ENCODE measurements around the gene MBD3L2B.

Gene MBD3L2B

GRCh38 chr19:7013678-7014077 lies 7.6 kb downstream of the MBD3L2B start:
- no peak for DNase-seq (ENCODE audit: low read depth in 2 of 2)

GRCh38 chr19:7010722-7011593 lies 10.3 kb downstream of the MBD3L2B start:
- DNase-seq (ENCODE audit: low read depth in 2 of 2), result no peak

- DNase-seq (ENCODE audit: low read depth in 2 of 2), result no peak
These were observed 13.4 kb downstream of the MBD3L2B start for GRCh38 chr19:7007859-7008258.

DNA sequence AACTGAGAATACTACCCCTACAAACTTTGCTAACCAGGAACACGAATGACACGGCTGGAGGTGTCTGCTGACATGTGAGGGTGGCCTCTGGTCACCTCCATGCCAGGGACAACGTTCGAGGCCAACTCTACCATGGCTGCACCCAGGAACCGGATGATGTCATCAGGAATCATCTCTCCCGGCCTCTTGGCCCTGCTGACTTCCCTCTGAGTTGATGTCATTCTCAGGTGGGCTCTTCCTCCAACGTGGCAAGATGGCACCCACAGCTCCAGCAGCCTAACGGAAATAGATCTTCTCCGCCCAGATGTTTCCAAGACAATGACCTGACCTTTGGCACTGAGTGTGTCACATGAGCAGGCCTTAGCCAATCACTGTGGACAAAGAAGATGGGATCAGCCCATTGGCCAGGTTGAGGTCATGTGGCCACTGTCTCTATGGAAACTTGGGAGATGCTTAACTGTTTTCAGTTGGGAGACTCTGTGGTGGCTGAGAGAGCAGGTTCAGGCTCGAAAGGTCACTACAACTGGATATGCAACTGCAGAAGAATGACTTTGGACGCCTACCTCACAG lies 15.0 kb downstream of the MBD3L2B start:
- no peak for DNase-seq (ENCODE audit: low read depth in 2 of 2)

GRCh38 chr19:7004313-7004931 lies 16.8 kb downstream of the MBD3L2B start:
- DNase-seq (ENCODE audit: low read depth in 2 of 2), result no peak

DNA sequence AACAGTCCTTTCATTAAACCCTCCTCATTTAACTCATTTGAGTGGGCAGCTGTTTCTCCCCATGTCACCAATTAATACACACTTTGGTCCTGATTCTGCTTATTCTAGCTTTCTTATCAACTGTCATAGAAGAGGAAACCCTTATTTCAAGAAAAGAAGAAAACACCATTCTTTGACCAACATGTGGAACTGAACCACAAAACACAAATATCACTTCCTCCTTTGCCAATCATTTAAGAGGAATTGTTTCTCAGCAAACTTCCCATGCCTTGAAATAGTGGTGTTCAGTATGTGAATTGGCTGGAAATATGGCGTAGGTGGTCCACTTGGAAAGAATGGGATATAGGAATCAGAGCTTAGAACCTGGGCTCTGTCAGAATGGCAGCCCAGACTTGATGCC lies 20.4 kb downstream of the MBD3L2B start:
- DNase-seq (ENCODE audit: low read depth in 2 of 2), result no peak

GRCh38 chr19:7000333-7000732 lies 20.9 kb downstream of the MBD3L2B start:
- no peak for DNase-seq (ENCODE audit: low read depth in 2 of 2)

- no peak for DNase-seq (ENCODE audit: low read depth in 2 of 2)
These were observed 21.3 kb downstream of the MBD3L2B start for GRCh38 chr19:6999933-7000332.

GRCh38 chr19:6997679-6998445 lies 23.4 kb downstream of the MBD3L2B start:
- no peak for DNase-seq (ENCODE audit: low read depth in 2 of 2)

DNA sequence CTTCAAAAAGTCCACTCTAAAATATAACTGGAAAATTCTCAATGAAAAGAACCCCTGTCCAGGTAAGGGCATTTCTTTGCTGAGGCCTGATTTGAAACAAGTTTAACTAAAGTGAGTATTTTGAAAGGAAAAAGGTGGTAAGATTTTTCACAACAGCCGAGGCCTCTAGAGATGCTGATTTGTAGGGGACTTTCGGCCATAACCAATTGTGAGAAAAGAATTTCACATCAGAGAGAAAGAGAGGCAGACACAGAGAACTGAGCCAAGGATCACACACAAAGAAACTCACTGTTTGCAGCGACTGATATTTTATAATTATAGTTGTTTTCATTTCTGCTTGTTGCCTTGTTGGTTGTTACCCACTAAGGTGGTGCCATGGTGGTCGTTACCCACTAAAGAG lies 24.4 kb downstream of the MBD3L2B start:
- DNase-seq (ENCODE audit: low read depth in 2 of 2), result no peak

- no peak for DNase-seq (ENCODE audit: low read depth in 2 of 2)
These were observed 26.2 kb downstream of the MBD3L2B start for GRCh38 chr19:6995054-6995453.

DNA sequence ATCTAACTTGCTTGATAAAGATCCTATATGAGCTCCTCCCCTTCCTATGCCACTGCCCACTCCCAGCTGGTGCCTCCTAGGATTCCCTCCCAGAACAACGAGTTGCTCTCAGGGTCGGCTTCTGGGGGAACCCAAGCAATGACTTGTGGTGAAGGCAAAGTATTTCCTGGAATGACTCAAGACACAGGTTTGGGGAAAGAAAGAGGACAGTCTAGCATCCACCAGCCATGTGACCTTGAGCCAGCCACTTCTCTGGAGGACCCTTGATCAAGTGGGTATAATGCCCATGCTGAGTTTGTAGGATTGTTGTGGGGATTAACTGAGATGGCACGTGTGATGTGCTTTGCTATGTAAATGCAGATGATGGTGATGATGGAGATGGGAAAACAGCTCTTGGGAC lies 33.0 kb downstream of the MBD3L2B start:
- DNase-seq (ENCODE audit: low read depth in 2 of 2), result no peak

- no peak for DNase-seq (ENCODE audit: low read depth in 2 of 2)
These were observed 33.4 kb downstream of the MBD3L2B start for GRCh38 chr19:6987850-6988249.

GRCh38 chr19:6983448-6983847 lies 37.8 kb downstream of the MBD3L2B start:
- no peak for DNase-seq (ENCODE audit: low read depth in 2 of 2)

DNA sequence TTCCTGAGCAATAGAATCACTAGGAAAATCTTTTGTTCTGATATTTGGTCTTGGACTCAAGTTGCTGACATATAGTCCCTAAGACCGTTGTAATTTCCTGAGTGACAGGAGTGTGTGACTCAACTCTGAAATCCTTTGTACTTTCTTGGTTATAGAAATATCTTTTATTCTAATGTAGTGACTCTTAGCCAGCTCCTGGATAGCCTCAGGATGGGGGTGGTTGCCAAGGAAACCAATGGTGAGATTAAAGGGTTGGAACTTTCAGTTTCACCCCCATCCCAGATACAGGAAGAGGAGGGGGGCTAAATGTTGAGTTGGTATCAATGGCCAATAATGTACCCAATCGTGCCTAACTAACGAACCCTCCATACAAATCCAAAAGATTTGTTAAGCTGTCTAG lies 41.8 kb downstream of the MBD3L2B start:
- no peak for DNase-seq (ENCODE audit: low read depth in 2 of 2)

DNA sequence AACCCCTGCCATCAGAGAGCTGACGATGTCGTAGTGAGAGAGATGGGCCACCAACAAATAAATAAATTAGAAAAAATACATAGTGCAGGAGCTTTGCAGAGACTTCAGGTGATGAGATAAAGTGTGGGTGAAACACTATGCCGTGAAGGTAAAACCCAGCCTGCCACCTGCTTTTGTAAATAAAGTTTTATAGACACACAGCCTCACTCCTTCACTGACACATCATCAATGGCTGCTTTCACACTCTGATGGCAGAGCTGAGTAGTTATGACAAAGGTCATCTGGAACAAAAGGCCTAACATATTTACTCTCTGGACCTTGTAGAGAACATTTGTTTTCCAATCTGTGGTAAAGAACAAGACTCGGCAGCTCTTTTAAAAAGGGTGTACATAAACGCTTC lies 45.0 kb downstream of the MBD3L2B start:
- no peak for DNase-seq (ENCODE audit: low read depth in 2 of 2)

DNA sequence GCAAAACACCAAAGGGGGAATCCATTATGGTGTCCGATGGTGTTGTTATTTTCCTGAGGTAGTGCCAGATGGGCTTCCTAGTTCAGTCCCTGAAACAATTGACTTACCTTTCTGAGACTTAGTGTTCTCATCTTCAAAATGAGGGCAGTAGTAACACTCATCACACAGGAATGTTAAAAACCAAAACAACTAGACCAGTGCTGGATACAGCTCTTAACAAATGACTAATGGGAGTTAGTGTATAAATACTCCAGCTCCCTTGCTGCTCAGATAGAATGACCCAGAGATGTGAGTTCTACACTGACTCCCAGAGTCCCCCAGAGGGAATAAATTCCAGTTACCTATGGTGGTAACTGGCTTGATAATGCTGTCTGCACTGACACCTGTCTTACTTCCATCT lies 49.9 kb downstream of the MBD3L2B start:
- DNase-seq (ENCODE audit: low read depth in 2 of 2), result no peak

GRCh38 chr19:6970443-6970842 lies 50.8 kb downstream of the MBD3L2B start:
- DNase-seq (ENCODE audit: low read depth in 2 of 2), result no peak

- no peak for DNase-seq (ENCODE audit: low read depth in 2 of 2)
These were observed 51.2 kb downstream of the MBD3L2B start for GRCh38 chr19:6970021-6970420.

DNA sequence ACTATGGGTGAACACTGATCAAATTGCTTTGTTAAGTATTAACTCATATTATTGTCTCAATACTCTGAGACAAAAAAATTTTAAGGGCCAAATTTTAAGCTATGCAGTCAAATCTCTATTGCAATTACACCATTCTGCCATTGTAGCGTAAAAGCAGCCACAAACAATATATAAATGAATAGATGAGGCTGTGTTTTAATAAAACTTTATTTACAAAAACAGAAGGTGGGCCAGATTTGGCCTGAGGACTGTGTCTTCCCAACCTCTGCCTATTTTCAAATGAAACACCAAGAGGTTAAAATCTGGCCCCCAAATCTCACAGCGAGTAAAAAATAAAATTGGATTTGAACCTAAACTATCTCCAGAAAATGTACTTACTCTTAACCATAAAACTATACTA lies 51.7 kb downstream of the MBD3L2B start:
- no peak for DNase-seq (ENCODE audit: low read depth in 2 of 2)

Measured in activated CD4-positive, alpha-beta T cell treated with anti-CD3 and anti-CD28 coated beads for 24 hours (primary cell).